ENCODE results near the gene C19orf73.
"Not testable (repeated sequence)": the region's sequence is repeated elsewhere in the genome, so short reads cannot be mapped to it uniquely, and the experiment has no call there.

C19orf73 gene

DNA sequence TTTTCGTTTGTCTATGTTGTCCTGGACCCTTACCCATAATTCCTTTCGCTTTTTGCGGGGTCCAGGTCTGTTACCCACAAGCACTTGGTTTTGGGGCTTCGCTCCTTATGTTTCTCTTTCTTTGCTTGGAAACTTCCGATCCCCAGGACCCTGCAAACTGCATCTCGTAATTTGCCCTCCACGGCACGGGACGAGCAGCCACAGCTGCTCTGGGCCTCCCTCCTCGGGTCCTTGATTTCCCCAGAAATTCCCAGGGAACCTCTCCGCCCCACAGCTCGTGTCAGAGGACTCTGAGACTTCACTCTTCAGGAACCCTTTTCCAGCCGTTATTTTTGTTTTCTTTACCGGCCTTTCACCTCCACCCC lies 33.1 kb downstream of the C19orf73 start:
- in situ Hi-C loops (cut with MboI; ENCODE audit: low sequenced_read_pairs, unreplicated experiment), result no loop called here
- no peak for DNase-seq (ENCODE audit: low spot score)
- TF ChIP-seq, protein P1, sequence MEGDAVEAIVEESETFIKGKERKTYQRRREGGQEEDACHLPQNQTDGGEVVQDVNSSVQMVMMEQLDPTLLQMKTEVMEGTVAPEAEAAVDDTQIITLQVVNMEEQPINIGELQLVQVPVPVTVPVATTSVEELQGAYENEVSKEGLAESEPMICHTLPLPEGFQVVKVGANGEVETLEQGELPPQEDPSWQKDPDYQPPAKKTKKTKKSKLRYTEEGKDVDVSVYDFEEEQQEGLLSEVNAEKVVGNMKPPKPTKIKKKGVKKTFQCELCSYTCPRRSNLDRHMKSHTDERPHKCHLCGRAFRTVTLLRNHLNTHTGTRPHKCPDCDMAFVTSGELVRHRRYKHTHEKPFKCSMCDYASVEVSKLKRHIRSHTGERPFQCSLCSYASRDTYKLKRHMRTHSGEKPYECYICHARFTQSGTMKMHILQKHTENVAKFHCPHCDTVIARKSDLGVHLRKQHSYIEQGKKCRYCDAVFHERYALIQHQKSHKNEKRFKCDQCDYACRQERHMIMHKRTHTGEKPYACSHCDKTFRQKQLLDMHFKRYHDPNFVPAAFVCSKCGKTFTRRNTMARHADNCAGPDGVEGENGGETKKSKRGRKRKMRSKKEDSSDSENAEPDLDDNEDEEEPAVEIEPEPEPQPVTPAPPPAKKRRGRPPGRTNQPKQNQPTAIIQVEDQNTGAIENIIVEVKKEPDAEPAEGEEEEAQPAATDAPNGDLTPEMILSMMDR (IDR thresholded peaks at IDR 0.05; ENCODE audit: borderline replicate concordance, control extremely low read depth, extremely low read depth, insufficient read depth, missing control alignments), result no peak

DNA sequence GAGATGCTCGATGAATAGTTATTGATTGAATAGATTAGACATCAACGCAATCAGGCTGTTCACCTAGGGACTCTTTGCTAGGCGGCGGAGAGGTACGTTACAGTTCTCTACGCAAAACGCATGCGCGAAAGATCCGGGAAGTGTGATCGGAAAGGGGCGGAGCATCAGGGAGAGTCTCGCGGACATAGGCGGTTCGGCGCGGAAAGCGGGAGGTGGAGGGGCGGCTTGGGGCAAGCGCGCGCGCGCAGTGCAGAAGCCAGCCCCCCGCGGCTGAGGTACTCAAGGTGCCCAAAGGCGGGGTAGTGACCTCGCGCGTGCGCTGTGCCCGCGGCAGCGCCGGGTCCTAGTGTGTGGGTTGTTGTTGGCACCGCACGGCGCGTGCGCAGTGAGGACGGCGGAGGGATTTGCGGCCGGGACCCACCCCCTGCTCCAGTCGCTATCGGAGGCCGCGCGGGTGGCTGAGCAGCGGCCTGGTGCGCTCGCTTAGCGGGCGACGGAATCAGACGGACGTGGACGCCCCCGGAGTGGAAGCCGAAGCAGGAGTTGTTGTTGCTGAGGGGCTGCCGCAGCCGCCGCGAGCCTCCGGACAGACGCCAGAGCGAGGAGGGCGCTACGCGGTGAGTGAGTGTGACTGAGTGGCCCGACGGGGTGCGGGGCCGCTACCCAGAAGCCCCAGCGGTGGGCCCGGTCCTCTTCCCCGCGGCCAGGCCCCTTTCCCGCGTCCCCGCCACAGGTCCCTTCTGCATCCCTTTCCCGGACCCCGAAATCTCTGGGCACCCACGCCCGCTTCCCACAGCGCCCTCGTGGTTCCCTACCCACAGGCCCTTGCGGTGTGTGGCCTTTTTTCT lies 33.7 kb downstream of the C19orf73 start, which contains the start of gene SNRNP70:
TSS of gene SNRNP70 (plus strand) at position 432 of the 848 bp plus-strand sequence. CDS start 964 bp downstream, outside the sequence.
- in situ Hi-C loops (cut with MboI; ENCODE audit: low sequenced_read_pairs, unreplicated experiment), result no loop called here
- TF ChIP-seq, protein P1 (IDR thresholded peaks at IDR 0.05; ENCODE audit: borderline replicate concordance, control extremely low read depth, extremely low read depth, insufficient read depth, missing control alignments), result no peak
- peak; percentile 99 for DNase-seq (ENCODE audit: low spot score)

DNA sequence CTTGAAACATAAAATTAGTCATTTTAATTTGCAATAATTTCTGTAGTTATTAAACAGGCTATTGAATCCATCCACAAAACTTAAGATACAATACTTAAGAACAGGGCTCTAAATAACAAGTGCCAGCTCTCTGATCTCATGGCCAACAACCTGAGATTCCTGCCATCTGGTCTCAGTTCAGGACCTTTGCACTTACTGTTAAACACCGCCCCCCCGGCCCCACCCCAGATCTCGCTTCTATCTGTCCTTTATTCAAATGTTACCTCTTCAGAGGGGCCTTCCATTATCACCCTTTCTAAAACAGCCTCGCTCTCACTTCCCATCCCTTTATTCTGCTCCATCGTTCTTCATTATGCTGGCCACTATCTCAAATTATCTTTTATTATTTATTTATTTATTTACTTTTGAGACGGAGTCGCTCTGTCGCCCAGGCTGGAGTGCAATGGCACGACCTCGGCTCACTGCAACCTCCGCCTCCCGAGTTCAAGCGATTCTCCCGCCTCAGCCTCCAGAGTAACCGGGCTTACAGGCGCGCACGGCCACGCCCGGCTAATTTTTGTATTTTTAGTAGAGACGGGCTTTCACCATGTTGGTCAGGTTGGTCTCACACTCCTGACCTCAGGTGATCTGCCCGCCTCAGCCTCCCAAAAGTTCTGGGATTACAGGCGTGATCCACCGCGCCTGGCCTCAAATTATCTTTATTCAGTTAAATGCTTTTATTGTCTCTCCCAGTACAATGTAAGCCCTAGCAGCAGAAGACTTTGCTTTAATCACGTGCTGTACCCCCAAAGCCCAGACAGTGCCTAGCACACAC lies 34.5 kb downstream of the C19orf73 start:
- in situ Hi-C loops (cut with MboI; ENCODE audit: low sequenced_read_pairs, unreplicated experiment), result no loop called here
- no peak for DNase-seq (ENCODE audit: low spot score)
- TF ChIP-seq, protein P1 (IDR thresholded peaks at IDR 0.05; ENCODE audit: borderline replicate concordance, control extremely low read depth, extremely low read depth, insufficient read depth, missing control alignments), result no peak

- no peak for DNase-seq (ENCODE audit: low spot score)
- in situ Hi-C loops (cut with MboI; ENCODE audit: low sequenced_read_pairs, unreplicated experiment), result no loop called here
Observed at GRCh38 chr19:49081273-49081672, 37.7 kb downstream of the C19orf73 start.

GRCh38 chr19:49080392-49080791 lies 38.6 kb downstream of the C19orf73 start:
- TF ChIP-seq, protein P1 (IDR thresholded peaks at IDR 0.05; ENCODE audit: borderline replicate concordance, control extremely low read depth, extremely low read depth, insufficient read depth, missing control alignments), result no peak
- no peak for DNase-seq (ENCODE audit: low spot score)
- in situ Hi-C loops (cut with MboI; ENCODE audit: low sequenced_read_pairs, unreplicated experiment), result no loop called here

More at GRCh38 chr19:49081273-49081672, 37.7 kb downstream of the C19orf73 start:
- TF ChIP-seq, protein P1 (IDR thresholded peaks at IDR 0.05; ENCODE audit: borderline replicate concordance, control extremely low read depth, extremely low read depth, insufficient read depth, missing control alignments), result no peak

- in situ Hi-C loops (cut with MboI; ENCODE audit: low sequenced_read_pairs, unreplicated experiment); DNase-seq (ENCODE audit: low spot score): not testable (repeated sequence)
- TF ChIP-seq, protein P1 (IDR thresholded peaks at IDR 0.05; ENCODE audit: borderline replicate concordance, control extremely low read depth, extremely low read depth, insufficient read depth, missing control alignments), result peak; percentile 52
Observed at GRCh38 chr19:49074869-49075268, 44.1 kb downstream of the C19orf73 start.
